Ascending aorta (tissue), 2 donors: ENCODE measurements around the gene USP2. TPM values are rescaled to one million over a fixed set of nuclear protein-coding genes. Genes with fewer than 3 reads are reported as not detected.

Experiments
- DNase-seq, 2 donors: peaks; one replicate each; pipeline ENCODE4 v3.0.0-alpha.2; 2019; ENCODE audit warnings: low spot score in 2 of 2
- H3K27ac ChIP-seq, 2 donors: fragments of 200-600 bp; sonication (generic); one replicate each; pipeline ENCODE4 v1.5.1; 2016 to 2017; ENCODE audit warnings: mild to moderate bottlenecking in 1 of 2
- H3K27me3 ChIP-seq: fragments of 200-600 bp; sonication (generic); one replicate; pipeline ENCODE4 v1.5.1; 2017
- H3K36me3 ChIP-seq, 2 donors: fragments of 200-600 bp; sonication (generic); one replicate each; pipeline ENCODE4 v1.5.1; 2016
- H3K4me1 ChIP-seq, 2 donors: fragments of 200-600 bp; sonication (generic); one replicate each; pipeline ENCODE4 v1.5.1; 2016 to 2017; ENCODE audit warnings: mild to moderate bottlenecking in 1 of 2
- H3K4me3 ChIP-seq, 2 donors: fragments of 200-600 bp; sonication (generic); one replicate each; pipeline ENCODE4 v1.5.1; 2016 to 2017; ENCODE audit warnings: mild to moderate bottlenecking in 1 of 2
- H3K9me3 ChIP-seq, 2 donors: fragments of 200-600 bp; sonication (generic); one replicate each; pipeline ENCODE4 v1.5.1; 2016
- intact Hi-C: fragments of 100-400 bp; cut with DNase I; formaldehyde crosslinking; loops from one replicate; pipeline ENCODE4 v1.15.1; 2023
- total RNA-seq: library from RNA; depleted of rRNA; stranded (reverse); fragments of >200 nt; gene quantifications from one replicate; pipeline ENCODE4 v1.1.0, GENCODE V29; 2016
- TF ChIP-seq, protein P1 (sequence below), 3 experiments: fragments of 200-600 bp in 2 of 3; fragments of 450-650 bp in 1 of 3; sonication (generic) in 2 of 3; IDR thresholded peaks; one replicate each; pipeline ENCODE4 v1.5.1; 2016 to 2019; ENCODE audit warnings: antibody characterized with exemption in 3 of 3, mild to moderate bottlenecking in 1 of 3, moderate library complexity in 1 of 3

The USP2 gene
- total RNA-seq, 1 donor from 2014 or later: not detected

DNA sequence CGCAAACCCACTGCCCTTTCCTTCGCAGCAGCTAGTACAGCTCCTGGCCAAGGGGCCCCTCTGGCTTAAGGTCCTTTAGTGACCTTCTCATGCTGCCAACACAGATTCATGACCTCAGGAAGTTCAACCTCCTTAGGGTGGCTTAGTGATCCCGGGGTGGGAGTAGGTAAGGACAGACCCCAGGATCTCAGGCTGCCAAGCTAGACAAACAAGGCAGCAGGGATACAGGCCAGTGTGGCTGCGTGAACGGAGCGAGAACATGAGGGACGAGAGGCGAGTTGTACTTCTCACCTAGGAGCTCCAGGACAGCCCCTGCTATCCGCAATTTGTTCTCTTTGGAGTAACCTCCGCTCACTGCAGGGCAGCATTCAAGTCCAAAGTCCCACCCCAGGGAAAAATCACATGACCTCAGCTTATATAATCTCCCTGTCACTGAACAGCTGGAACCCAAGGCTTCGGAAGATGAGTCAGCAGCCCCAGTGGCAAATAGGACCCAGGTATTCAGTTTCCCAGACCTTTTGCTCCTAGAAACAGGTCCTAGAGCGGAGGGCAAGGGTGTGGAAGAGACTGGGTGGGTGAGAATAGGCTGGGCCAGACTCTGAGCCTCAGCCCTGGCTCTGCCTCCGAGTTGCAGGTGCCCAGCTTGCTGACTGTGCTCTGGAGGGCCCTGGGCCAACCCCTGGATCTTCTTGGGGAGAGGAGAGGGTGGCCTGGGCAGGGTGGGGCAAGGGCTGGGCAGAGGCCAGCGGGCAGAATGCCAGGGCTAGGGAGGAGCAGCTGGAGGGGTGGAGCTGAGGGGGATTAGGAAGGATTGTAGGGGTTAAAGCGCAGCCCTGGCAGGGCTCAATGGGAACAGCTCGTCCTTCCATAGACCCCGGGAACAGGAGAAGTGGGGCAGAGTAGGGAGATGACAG is 13.1 kb downstream of the USP2 start:
- Histone ChIP-seq H3K9me3 (no peaks in the 10 kb centered on the region), H3K27ac (no peak overlapping the region), H3K4me1 (peaks cover 13 to 19% of the 10 kb centered on the region in 2 donors), H3K36me3 (no peaks in the 10 kb centered on the region), H3K27me3 (no peaks in the 10 kb centered on the region), H3K4me3 (no peak overlapping the region)
- TF ChIP-seq, protein P1, sequence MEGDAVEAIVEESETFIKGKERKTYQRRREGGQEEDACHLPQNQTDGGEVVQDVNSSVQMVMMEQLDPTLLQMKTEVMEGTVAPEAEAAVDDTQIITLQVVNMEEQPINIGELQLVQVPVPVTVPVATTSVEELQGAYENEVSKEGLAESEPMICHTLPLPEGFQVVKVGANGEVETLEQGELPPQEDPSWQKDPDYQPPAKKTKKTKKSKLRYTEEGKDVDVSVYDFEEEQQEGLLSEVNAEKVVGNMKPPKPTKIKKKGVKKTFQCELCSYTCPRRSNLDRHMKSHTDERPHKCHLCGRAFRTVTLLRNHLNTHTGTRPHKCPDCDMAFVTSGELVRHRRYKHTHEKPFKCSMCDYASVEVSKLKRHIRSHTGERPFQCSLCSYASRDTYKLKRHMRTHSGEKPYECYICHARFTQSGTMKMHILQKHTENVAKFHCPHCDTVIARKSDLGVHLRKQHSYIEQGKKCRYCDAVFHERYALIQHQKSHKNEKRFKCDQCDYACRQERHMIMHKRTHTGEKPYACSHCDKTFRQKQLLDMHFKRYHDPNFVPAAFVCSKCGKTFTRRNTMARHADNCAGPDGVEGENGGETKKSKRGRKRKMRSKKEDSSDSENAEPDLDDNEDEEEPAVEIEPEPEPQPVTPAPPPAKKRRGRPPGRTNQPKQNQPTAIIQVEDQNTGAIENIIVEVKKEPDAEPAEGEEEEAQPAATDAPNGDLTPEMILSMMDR (IDR thresholded peaks at IDR 0.05): no peak
- intact Hi-C loops: no loop called here
- DNase-seq: no peak

DNA sequence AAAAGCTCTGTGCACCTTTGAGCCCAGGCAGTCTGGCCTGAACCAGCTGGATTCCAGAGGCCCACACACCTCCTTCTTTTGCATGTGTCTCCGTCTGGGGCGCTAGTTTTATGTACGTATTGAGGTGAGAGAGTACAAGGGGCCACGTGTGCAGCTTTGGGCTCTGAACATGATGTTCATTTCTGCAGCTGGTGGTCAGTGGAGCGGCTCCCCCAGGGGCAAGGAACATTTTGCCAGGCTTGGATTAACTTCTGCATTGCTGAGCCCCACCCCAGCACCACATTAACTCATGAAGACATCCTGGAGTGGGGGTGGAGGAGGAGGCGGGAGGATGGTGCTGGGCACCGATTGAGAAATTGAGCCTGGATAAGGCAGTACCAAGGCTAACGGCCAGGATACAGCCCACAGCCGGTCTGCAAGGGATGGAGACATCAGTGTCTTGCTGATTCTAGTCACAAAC is 13.8 kb downstream of the USP2 start:
- Histone ChIP-seq H3K9me3 (no peaks in the 10 kb centered on the region), H3K27me3 (no peaks in the 10 kb centered on the region), H3K36me3 (no peaks in the 10 kb centered on the region), H3K27ac (no peak overlapping the region), H3K4me1 (peaks cover 13 to 22% of the 10 kb centered on the region in 2 donors), H3K4me3 (no peak overlapping the region)
- TF ChIP-seq, protein P1 (IDR thresholded peaks at IDR 0.05): no peak
- DNase-seq: no peak
- intact Hi-C loops: no loop called here

DNA sequence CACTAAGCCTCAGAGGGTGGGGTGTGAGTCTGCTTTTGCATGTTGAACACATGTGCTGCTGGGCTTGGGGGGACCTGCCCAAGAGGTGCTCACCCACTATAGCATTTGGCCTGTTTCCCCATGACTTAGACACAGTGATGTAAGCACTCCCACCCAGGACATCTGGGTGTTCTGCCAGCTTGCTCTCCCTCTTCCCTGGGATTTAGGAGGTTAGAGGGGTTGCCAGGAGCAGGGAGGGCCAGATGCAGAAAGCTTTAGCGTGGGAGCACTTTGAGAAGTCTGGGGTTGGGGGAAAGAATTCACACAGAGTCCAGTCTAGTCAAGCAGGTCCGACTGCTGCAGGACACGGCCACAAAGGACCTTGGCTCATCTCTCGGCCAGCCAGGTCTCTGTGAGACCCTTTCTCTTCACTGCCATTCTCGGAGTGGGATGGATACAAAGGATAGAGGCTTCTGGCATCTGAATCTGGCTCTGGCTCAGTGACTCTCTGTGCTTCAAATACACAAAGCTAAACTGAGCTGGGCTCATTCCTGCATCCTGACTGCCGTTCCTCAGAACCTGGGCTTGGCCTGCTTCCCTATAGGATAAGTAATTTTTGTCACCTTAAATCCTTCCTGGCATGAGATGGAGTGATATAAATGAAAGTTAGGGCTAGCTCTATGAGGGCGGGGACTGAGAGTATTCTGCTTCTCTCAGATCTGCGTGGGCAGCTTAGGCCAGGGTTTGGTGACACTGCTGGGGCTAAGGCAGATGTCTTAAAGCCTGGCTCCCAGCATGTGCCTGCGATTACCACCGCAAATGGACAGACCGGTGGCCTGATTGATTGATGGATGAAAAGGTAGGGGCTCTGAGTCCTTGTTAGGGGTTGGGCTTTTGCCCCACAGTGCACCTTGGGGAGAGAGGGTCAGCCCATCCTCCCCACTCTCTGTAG is 14.5 kb downstream of the USP2 start:
- Histone ChIP-seq H3K4me1 (peaks cover 13 to 26% of the 10 kb centered on the region in 2 donors), H3K36me3 (no peaks in the 10 kb centered on the region), H3K27ac (no peak overlapping the region), H3K9me3 (no peaks in the 10 kb centered on the region), H3K27me3 (no peaks in the 10 kb centered on the region), H3K4me3 (no peak overlapping the region)
- TF ChIP-seq, protein P1 (IDR thresholded peaks at IDR 0.05): no peak
- DNase-seq: no peak
- intact Hi-C loops: no loop called here

- no peaks in the 10 kb centered on the region for H3K9me3 ChIP-seq
- no peaks in the 10 kb centered on the region for H3K36me3 ChIP-seq
- H3K4me3 ChIP-seq: no peak overlapping the region
- no peaks in the 10 kb centered on the region for H3K27me3 ChIP-seq
- no peak for DNase-seq
- H3K27ac ChIP-seq: no peak overlapping the region
- TF ChIP-seq, protein P1 (IDR thresholded peaks at IDR 0.05): no peak
- H3K4me1 ChIP-seq: peaks cover 16 to 35% of the 10 kb centered on the region in 2 donors
- intact Hi-C loops: no loop called here
Measured at GRCh38 chr11:119365071-119365591, 16.4 kb downstream of the USP2 start.

DNA sequence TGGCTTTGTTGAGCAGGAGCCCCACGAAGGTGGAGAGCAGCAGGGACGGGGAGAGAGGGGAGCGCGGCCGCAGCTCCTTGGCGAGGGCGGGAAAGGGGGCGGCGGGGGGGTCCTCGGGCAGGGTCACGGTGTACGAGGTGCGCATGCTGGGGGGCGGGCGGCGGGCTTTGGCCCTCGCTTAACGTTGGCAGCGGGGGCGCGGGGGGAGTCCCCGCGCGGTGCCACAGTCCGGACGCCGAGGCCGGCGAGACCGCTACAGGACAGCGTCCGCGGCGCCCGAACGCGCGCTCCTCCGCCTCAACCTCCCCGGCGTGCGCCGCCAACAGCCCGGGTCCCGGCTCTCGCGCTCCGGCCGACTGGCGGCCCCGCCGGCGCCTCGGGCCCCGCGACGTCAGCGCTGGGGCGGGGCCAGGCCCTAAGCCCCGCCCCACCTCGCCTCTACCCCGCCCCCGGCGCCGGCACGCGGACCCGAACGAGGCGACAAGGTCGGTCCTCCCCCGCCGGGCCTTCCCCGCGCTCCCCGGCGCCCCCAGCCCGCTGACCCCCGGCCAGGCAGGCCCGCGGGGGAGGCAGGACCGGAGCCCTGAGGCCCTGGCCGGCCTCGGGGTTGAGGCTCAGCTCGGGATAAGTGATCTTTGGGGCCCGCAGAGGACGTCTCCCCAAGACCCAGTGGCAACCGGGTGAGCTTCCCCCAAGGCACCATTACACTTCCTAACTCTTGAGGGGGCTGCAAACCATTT is 17.5 kb downstream of the USP2 start:
- DNase-seq: no peak
- TF ChIP-seq, protein P1 (IDR thresholded peaks at IDR 0.05): no peak
- Histone ChIP-seq H3K4me3 (peak overlapping the region; percentile 48 to 65), H3K36me3 (no peaks in the 10 kb centered on the region), H3K4me1 (peaks cover 16 to 35% of the 10 kb centered on the region in 2 donors), H3K27me3 (no peaks in the 10 kb centered on the region), H3K27ac (peak overlapping the region in 1 of 2 donors; percentile 4), H3K9me3 (no peaks in the 10 kb centered on the region)
- intact Hi-C loops: no loop called here
